Urinary bladder (tissue), 4 donors: ENCODE data around the gene ATG13. TPM values are rescaled to one million over a fixed set of nuclear protein-coding genes. Genes with fewer than 3 reads are reported as not detected.
"Not testable (repeated sequence)": the region's sequence is repeated elsewhere in the genome, so short reads cannot be mapped to it uniquely, and the experiment has no call there.

Experiments
- DNase-seq: peaks from one replicate; pipeline ENCODE4 v3.0.0-alpha.2; 2015; ENCODE audit errors: extremely low spot score
- H3K27ac ChIP-seq: one replicate; pipeline ENCODE4 v1.5.1; 2013; ENCODE audit warnings: low read depth, mild to moderate bottlenecking, moderate library complexity
- H3K36me3 ChIP-seq: one replicate; pipeline ENCODE4 v1.6.1; 2013; ENCODE audit warnings: mild to moderate bottlenecking, moderate library complexity; ENCODE audit not compliant: insufficient read depth
- H3K4me1 ChIP-seq: one replicate; pipeline ENCODE4 v1.6.1; 2013; ENCODE audit warnings: mild to moderate bottlenecking, moderate library complexity; ENCODE audit not compliant: insufficient read depth
- H3K4me3 ChIP-seq: one replicate; pipeline ENCODE4 v1.5.1; 2013; ENCODE audit warnings: low read depth, low read length
- WGBS: extraction: QIAGEN DNeasy Blood & Tissue Kit; methylation state at CpG from one replicate; pipeline ENCODE4 v1.1.7; 2013; 5-methylcytosine and 5-hydroxymethylcytosine counted together
- polyA plus RNA-seq: library from polyadenylated mRNA; stranded (reverse); fragments of 200-250 nt; gene quantifications from one replicate; pipeline ENCODE4 v1.2.3, GENCODE V29; 2013
- total RNA-seq: library from RNA; depleted of rRNA; stranded (reverse); fragments of >200 nt; gene quantifications from one replicate; pipeline ENCODE4 v1.2.3, GENCODE V29; 2014
- donor health status: healthy with polysubstance abuse.
- donor health status: healthy.

ATG13 gene
- total and polyA plus RNA-seq, 2 donors, result 46.5 to 48.0 TPM

DNA sequence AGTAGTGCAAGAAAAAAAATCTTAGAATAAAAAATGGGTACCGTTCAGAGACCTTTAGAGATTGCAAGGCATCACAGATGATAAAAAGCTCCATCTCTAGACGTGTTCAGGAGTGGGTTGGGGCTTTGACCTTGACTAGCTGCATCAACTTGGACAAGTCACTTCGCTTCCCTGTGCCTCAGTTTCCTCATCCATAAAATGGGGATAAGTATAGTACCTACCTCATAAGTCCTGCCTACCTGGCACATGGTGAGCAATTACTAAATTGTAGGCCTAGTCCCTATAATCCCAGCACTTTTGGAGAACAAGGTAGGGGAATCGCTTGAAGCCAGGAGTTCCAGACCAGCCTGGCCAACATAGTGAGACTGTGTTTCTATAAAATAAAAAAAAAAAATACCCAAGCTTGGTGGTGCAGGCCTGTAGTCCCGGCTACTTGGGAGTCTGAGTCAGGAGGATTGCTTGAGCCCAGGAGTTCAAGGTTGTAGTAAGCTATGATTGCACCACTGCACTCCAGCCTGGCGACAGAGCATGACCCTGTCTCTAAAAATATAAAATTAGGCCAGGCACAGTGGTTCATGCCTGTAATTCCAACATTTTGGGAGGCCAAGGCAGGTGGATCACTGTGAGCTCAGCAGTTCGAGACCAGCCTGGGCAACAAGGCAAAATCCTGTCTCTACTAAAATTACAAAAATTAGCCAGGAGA lies 95.7 kb downstream of the ATG13 start:
- Histone ChIP-seq H3K27ac (no peak overlapping the region), H3K4me3 (no peak overlapping the region), H3K4me1 (no peaks in the 10 kb centered on the region), H3K36me3 (no peaks in the 10 kb centered on the region)
- DNase-seq, result no peak
- 92% methylated on average over 7 of the region's 7 CpGs for WGBS

DNA sequence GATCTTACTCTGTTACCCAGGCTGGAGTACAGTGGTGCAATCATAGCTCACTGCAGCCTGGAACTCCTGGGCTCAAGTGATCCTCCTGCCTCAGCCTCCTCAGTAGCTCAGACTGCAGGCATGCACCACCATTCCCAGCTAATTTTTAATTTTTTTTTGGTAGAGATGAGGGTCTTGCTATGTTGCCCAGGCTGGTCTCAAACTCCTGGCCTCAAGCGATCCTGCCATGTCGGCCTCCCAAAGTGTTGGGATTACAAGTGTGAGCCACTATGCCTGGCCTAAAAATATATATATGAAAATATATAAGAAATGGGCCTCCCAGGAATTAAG lies 100.4 kb downstream of the ATG13 start:
- not testable (repeated sequence) for H3K36me3 ChIP-seq, H3K4me3 ChIP-seq
- 94% methylated on average over 2 of the region's 2 CpGs for whole genome bisulfite sequencing

DNA sequence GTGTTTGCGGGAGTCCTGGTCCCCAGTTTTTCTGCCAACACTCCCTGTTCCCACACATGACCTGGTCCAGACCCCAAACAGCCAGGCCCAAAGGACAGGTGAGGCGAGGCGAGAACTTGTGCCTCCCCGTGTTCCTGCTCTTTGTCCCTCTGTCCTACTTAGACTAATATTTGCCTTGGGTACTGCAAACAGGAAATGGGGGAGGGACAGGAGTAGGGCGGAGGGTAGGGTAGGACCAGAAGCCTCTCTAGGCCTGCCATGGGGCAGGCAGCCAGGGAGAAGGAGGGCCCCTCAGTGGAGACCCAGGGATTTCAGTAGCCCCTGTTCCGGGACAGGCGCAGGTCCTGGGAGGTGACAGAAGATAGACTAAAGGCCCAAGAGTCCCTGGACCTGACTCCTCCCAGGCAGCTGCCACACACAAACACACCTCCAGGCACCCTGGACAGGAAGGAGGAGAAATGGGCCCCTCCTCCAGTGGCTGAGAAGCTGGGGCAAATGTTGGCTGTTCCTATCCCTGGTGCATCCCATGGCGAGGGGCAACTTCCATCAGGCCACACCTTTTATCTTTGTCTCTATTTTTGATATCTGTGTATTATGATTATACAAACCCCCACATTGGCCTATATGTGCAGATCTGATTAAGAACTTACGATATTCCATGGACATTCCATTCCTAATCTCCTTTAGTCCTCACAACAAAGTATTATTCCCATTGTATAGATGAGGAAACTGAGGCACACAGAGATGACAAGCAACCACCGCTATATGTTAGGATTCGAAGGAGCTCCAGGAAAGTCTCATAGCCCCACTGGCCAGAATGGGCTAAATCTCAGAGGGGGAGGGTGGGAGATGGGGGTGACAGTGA lies 101.0 kb downstream of the ATG13 start:
- no peaks in the 10 kb centered on the region for H3K4me1 ChIP-seq
- no peak overlapping the region for H3K27ac ChIP-seq
- 76% methylated on average over 11 of the region's 11 CpGs for WGBS
- H3K36me3 ChIP-seq, result no peaks in the 10 kb centered on the region
- DNase-seq, result peak; percentile 36
- no peak overlapping the region for H3K4me3 ChIP-seq

More for the DNA sequence above, 100.4 kb downstream of the ATG13 start:
- DNase-seq, H3K4me1 ChIP-seq, H3K27ac ChIP-seq: not testable (repeated sequence)

DNA sequence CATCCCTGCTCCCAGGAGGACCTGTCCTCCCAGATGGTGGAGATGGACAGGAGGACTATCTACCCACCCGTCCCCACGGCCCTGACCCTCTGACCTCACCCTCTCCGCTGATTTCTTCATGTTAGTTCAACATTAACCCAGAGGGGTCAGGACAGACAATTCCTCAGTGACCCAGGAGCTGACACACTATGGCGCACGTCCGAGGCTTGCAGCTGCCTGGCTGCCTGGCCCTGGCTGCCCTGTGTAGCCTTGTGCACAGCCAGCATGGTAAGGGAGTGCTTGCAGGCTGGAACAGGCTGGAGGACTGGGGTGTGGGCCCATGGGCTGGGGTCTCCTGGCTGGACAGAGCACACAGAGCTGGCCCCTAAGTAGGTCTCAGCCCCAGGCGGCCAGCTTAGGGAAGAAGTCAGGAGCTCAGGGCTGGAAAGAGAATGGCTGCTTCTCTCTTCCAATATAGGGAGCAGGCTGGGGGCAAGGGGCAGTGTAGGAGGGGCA lies 101.7 kb downstream of the ATG13 start, which contains the start of gene F2:
Gene F2 (plus strand): TSS at position 166 of the 495 bp plus-strand sequence. CDS start 23 bp downstream, at position 189.
- H3K4me3 ChIP-seq, result no peak within 1 kb of the TSS

DNA sequence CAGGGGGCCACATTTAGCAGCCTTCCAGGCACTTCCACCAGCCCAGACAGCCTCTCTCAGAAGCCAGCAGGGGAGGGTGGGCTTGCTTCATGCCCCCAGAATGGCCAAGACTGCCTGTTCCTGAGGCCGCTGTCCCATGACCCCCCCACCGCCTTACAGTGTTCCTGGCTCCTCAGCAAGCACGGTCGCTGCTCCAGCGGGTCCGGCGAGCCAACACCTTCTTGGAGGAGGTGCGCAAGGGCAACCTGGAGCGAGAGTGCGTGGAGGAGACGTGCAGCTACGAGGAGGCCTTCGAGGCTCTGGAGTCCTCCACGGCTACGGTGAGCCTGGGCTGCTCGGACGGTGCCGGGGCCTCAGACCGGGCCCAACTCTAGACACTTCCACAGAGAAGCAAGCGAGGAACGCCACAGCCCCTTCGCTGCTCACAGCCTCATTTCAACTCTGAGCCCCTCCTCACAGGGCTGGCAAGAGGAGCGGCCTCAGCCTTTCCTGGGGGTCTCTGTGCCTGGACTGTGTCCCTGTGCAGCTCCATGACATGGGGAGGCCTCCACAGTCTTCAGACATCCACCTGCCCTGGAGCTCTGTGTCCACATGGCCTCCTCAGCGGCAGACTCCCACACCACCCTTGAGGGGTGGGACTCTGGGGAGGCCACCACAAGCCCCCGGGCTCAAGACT lies 102.3 kb downstream of the ATG13 start:
- Histone ChIP-seq H3K4me1 (no peaks in the 10 kb centered on the region), H3K4me3 (no peak overlapping the region), H3K27ac (no peak overlapping the region), H3K36me3 (no peaks in the 10 kb centered on the region)
- no peak for DNase-seq
- WGBS, result 88% methylated on average over 25 of the region's 25 CpGs

More for the DNA sequence above, 101.7 kb downstream of the ATG13 start, which contains the start of gene F2:
- no peak for DNase-seq
- 74% methylated on average over 7 of the region's 7 CpGs for WGBS
- H3K36me3 ChIP-seq, result no peaks in the 10 kb centered on the region
- H3K27ac ChIP-seq, result no peak within 1 kb of the TSS
- no peaks in the 10 kb centered on the region for H3K4me1 ChIP-seq

DNA sequence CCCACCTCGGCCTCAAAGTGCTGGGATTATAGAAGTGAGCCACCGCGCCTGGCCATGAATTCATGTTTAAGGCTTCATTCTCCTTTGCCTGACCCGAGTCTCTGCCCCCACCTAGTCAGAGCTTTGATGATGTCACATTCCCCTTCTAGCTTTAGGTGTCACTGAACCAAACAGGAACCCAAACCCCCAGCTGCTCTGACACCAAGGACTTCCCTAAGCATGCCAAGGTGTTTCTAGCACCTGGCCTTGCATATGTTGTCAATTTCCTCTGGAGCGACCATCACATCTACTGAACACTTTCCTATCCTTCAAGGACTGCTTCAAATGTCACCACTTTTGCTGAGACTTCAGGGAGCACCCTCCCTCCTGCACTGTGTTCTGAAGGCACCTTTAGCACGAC lies 103.9 kb downstream of the ATG13 start:
- WGBS, result 76% methylated on average over 6 of the region's 6 CpGs
- H3K27ac ChIP-seq, result no peak overlapping the region
- no peaks in the 10 kb centered on the region for H3K36me3 ChIP-seq
- H3K4me3 ChIP-seq, result no peak overlapping the region
- no peaks in the 10 kb centered on the region for H3K4me1 ChIP-seq
- DNase-seq, result no peak

DNA sequence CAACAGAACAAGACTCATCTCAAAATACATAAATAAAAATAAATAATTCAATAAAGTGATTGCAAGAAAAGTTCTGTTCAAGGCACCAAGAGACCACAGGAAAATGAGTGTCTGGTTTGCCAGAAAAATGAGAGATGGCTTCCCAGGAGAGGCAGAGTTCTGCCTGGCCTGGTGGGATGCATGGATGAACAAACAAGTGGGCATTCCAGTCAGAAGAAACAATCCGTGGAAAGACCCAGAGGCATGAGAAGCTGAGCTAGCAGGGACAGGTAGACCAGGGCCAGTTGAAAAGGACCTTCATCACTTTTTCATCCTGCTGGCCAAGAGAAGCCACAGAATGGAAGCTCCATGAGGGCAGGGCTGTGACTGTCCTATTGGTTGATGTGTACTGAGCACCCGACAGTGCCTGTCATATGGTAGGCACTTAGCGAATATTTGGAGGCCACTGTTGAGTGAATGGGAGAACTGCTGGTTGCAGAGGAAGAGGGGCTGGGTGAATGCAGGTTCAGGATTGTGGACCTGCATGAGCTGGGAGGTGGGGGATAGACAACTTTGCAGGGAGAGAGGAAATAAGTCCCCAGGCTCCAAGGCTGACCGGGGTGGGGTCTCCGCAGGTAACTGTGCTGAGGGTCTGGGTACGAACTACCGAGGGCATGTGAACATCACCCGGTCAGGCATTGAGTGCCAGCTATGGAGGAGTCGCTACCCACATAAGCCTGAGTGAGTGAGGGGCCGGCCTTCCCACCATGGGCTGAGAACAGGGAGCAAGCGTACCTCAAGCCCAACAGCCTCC lies 105.4 kb downstream of the ATG13 start:
- no peak overlapping the region for H3K27ac ChIP-seq
- H3K36me3 ChIP-seq, result no peaks in the 10 kb centered on the region
- no peak for DNase-seq
- no peaks in the 10 kb centered on the region for H3K4me1 ChIP-seq
- WGBS, result 92% methylated on average over 11 of the region's 11 CpGs
- H3K4me3 ChIP-seq, result no peak overlapping the region

DNA sequence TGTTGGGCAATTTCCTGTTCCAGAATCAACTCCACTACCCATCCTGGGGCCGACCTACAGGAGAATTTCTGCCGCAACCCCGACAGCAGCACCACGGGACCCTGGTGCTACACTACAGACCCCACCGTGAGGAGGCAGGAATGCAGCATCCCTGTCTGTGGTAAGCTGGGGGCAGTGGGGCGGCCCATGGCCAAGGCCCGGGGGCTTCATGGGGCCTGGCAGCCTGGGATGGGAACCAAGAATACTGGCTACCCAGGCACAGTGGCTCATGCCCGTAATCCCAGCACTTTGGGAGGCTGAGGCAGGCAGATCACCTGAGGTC lies 106.0 kb downstream of the ATG13 start:
- Histone ChIP-seq H3K27ac (no peak overlapping the region), H3K4me3 (no peak overlapping the region), H3K4me1 (no peaks in the 10 kb centered on the region), H3K36me3 (no peaks in the 10 kb centered on the region)
- WGBS, result 80% methylated on average over 8 of the region's 8 CpGs
- DNase-seq, result no peak

DNA sequence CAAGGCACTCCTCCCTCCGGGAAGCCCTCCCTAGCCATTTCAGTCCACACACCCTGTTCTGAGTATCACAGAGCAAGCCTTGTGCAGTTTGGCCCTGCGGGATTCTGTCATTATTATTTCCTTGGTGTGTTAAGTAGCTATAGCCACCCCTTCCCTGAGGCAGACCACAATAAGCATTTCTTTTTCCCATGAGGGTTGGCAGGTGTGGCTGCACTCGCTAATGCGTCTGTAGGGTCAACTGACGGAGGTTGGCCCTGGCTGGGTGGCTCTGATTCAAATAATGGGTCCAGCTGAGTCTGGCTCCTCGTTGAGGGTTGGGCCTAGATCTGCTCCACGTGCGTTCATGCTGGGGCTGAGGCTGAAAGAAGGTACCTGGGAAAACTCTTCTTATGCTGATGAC lies 106.7 kb downstream of the ATG13 start:
- no peaks in the 10 kb centered on the region for H3K36me3 ChIP-seq
- DNase-seq, result no peak
- WGBS, result 62% methylated on average over 8 of the region's 8 CpGs
- H3K4me3 ChIP-seq, result no peak overlapping the region
- H3K4me1 ChIP-seq, result no peaks in the 10 kb centered on the region
- no peak overlapping the region for H3K27ac ChIP-seq

Other genes with a start within 250 kb of the ATG13 start
- gene MDK, start 235.9 kb upstream of the ATG13 start, total RNA-seq, result 68.8 TPM
- 58.3 TPM for gene MDK, start 235.9 kb upstream of the ATG13 start, polyA plus RNA-seq
- 0.21 TPM for gene CHRM4, start 225.8 kb upstream of the ATG13 start, total RNA-seq
- gene CHRM4, start 225.8 kb upstream of the ATG13 start, polyA plus RNA-seq, result 0.56 TPM
- gene AMBRA1, start 23.5 kb upstream of the ATG13 start, total RNA-seq, result 22.9 TPM
- gene AMBRA1, start 23.5 kb upstream of the ATG13 start, polyA plus RNA-seq, result 21.9 TPM
- gene HARBI1, start 326 bp upstream of the ATG13 start, total RNA-seq, result 2.0 TPM
- gene HARBI1, start 326 bp upstream of the ATG13 start, polyA plus RNA-seq, result 3.3 TPM
- 41.8 TPM for gene ARHGAP1, start 83.1 kb downstream of the ATG13 start, total RNA-seq
- 128 TPM for gene ARHGAP1, start 83.1 kb downstream of the ATG13 start, polyA plus RNA-seq
- gene ZNF408, start 83.5 kb downstream of the ATG13 start, total RNA-seq, result 3.1 TPM
- 10.3 TPM for gene ZNF408, start 83.5 kb downstream of the ATG13 start, polyA plus RNA-seq
- not detected for gene F2, start 101.7 kb downstream of the ATG13 start, total RNA-seq
- gene F2, start 101.7 kb downstream of the ATG13 start, polyA plus RNA-seq, result 0.84 TPM
- gene CKAP5, start 228.7 kb downstream of the ATG13 start, total RNA-seq, result 80.5 TPM
- gene CKAP5, start 228.7 kb downstream of the ATG13 start, polyA plus RNA-seq, result 26.8 TPM